K562 (cell line): ENCODE results near the gene GPRC5A. TPM values are rescaled to one million over a fixed set of nuclear protein-coding genes. Genes with fewer than 3 reads are reported as not detected.

Experiments
- ARID1B ChIP-seq: fragments of 450-650 bp; IDR thresholded peaks from 2 replicates; pipeline ENCODE4 v1.6.1; 2016; ENCODE audit warnings: antibody characterized with exemption, mild to moderate bottlenecking, inconsistent platforms
- MAX ChIP-seq: sonication (generic); formaldehyde crosslinking; IDR thresholded peaks from 2 replicates; pipeline ENCODE4 v1.9.0; 2022; ENCODE audit warnings: mild to moderate bottlenecking, missing genetic modification reagents
- MGA ChIP-seq: fragments of 450-650 bp; IDR thresholded peaks from 2 replicates; pipeline ENCODE4 v1.6.1; 2016; ENCODE audit warnings: mild to moderate bottlenecking, moderate library complexity
- RAD51 ChIP-seq: fragments of 450-650 bp; IDR thresholded peaks from 2 replicates; pipeline ENCODE4 v1.7.1; 2016; ENCODE audit warnings: low read depth, mild to moderate bottlenecking, borderline replicate concordance
- RBBP5 ChIP-seq: fragments of 200-600 bp; sonication (generic); IDR thresholded peaks from 2 replicates; pipeline ENCODE4 v1.6.1; 2012; ENCODE audit warnings: borderline replicate concordance, mild to moderate bottlenecking, low read length, control low read depth, inconsistent platforms; ENCODE audit not compliant: insufficient read depth, poor library complexity, severe bottlenecking
- RFX5 ChIP-seq: IDR thresholded peaks from 2 replicates; pipeline ENCODE4 v1.6.1; 2011; ENCODE audit warnings: low read depth, mild to moderate bottlenecking, improper control_type of control experiment, low read length
- SETDB1 ChIP-seq: IDR thresholded peaks from one replicate; pipeline ENCODE4 v1.6.1; 2012; ENCODE audit warnings: low read length, control low read depth, inconsistent platforms
- ZBTB11 ChIP-seq, 3 experiments: fragments of 200-800 bp in 1 of 3; fragments of 250-450 bp in 1 of 3; fragments of 450-650 bp in 1 of 3; sonication (Bioruptor Pico) in 1 of 3; sonication (Bioruptor generic) in 1 of 3; formaldehyde crosslinking in 1 of 3; IDR thresholded peaks; 2 replicates each; pipeline versions ENCODE4 v1.6.1 to v1.8.0; 2016 to 2022; ENCODE audit warnings: mild to moderate bottlenecking in 2 of 3, missing genetic modification characterization in 2 of 3, missing compliant biosample characterization in 1 of 3, moderate library complexity in 1 of 3
- polyA plus RNA-seq, 8 experiments: library from polyadenylated mRNA; depleted of rRNA in 4 of 8; stranded (reverse) in 5 of 8; unstranded in 3 of 8; fragments of >200 nt; fragmentation: Nextera tagmentation in 2 of 8; fragmentation: Illumina TruSeq in 1 of 8; extraction: Ambion mirVana in 2 of 8; extraction: Trizol in 1 of 8; gene quantifications; 2 replicates each; pipeline versions ENCODE4 v1.2.1 to v1.2.3, GENCODE V29; 2011 to 2014; ENCODE audit warnings: inconsistent platforms in 1 of 8, missing spikeins in 1 of 8
- total RNA-seq, 7 experiments: library from RNA; depleted of rRNA in 6 of 7; stranded (reverse); fragments of >200 nt in 6 of 7; fragmentation: Illumina TruSeq in 2 of 7; extraction: Trizol in 2 of 7; gene quantifications; 2 replicates each; pipeline versions ENCODE4 v1.2.1 to v1.2.3, GENCODE V29; 2011 to 2021; ENCODE audit warnings: low replicate concordance in 1 of 7

Gene GPRC5A
- total and polyA plus RNA-seq, 9 of the 15 experiments (the other 6 are each of a cell fraction or from before 2014, with no cell fraction given) = 0.01 to 0.64 (median 0.08) TPM; not detected in 6

GRCh38 chr12:12927211-12928079 is 36.1 kb downstream of the GPRC5A start (continued):
- TF ChIP-seq ZBTB11 (CRISPR knock-in tag; IDR thresholded peaks at IDR 0.05) (peak in 1 of 3 experiments; percentile 56; a peak in 1 of 6 replicates), MGA (peak; percentile 49), RFX5 (no peak), MAX (CRISPR knock-in tag) (peak; percentile 63; the same call in 1 of the 2 replicates), ARID1B (peak; percentile 44), RAD51 (peak; percentile 65; the same call in 1 of the 2 replicates), RBBP5 (no peak), SETDB1 (no peak)
